Measurements from ENCODE around the gene RXFP1.

Gene RXFP1

GRCh38 chr4:158572608-158573007, 50.9 kb downstream of the RXFP1 start:
- no peak for TF ChIP-seq CTCF (IDR thresholded peaks at IDR 0.05; ENCODE audit: unreplicated experiment in 3 of 3)
- Mint-ChIP-seq H3K36me3 (ENCODE audit: low read depth) (no peaks in the 10 kb centered on the region), H3K9me3 (no peaks in the 10 kb centered on the region), H3K27ac (no peak overlapping the region), H3K27me3 (ENCODE audit: low read depth) (peaks cover 4% of the 10 kb centered on the region), H3K4me1 (no peaks in the 10 kb centered on the region), H3K4me3 (no peak overlapping the region)

GRCh38 chr4:158578476-158578875, 56.8 kb downstream of the RXFP1 start:
- Mint-ChIP-seq H3K27me3 (ENCODE audit: low read depth) (no peaks in the 10 kb centered on the region), H3K4me1 (no peaks in the 10 kb centered on the region), H3K36me3 (ENCODE audit: low read depth) (no peaks in the 10 kb centered on the region), H3K9me3 (no peaks in the 10 kb centered on the region), H3K4me3 (no peak overlapping the region), H3K27ac (no peak overlapping the region)
- no peak for TF ChIP-seq CTCF (IDR thresholded peaks at IDR 0.05; ENCODE audit: unreplicated experiment in 3 of 3)

- H3K9me3 Mint-ChIP-seq: no peaks in the 10 kb centered on the region
- H3K4me1 Mint-ChIP-seq: no peaks in the 10 kb centered on the region
- no peaks in the 10 kb centered on the region for H3K27me3 Mint-ChIP-seq (ENCODE audit: low read depth)
- H3K4me3 Mint-ChIP-seq: no peak overlapping the region
- no peak for TF ChIP-seq CTCF (IDR thresholded peaks at IDR 0.05; ENCODE audit: unreplicated experiment in 3 of 3)
- H3K27ac Mint-ChIP-seq: no peak overlapping the region
- no peaks in the 10 kb centered on the region for H3K36me3 Mint-ChIP-seq (ENCODE audit: low read depth)
Measured at GRCh38 chr4:158580064-158580463, 58.4 kb downstream of the RXFP1 start.

GRCh38 chr4:158581161-158581560, 59.5 kb downstream of the RXFP1 start:
- Mint-ChIP-seq H3K36me3 (ENCODE audit: low read depth) (no peaks in the 10 kb centered on the region), H3K4me1 (no peaks in the 10 kb centered on the region), H3K27ac (no peak overlapping the region), H3K4me3 (no peak overlapping the region), H3K27me3 (ENCODE audit: low read depth) (no peaks in the 10 kb centered on the region), H3K9me3 (no peaks in the 10 kb centered on the region)
- no peak for TF ChIP-seq CTCF (IDR thresholded peaks at IDR 0.05; ENCODE audit: unreplicated experiment in 3 of 3)

GRCh38 chr4:158586881-158587280, 65.2 kb downstream of the RXFP1 start:
- Mint-ChIP-seq H3K27me3 (ENCODE audit: low read depth) (no peaks in the 10 kb centered on the region), H3K9me3 (no peaks in the 10 kb centered on the region), H3K4me3 (no peak overlapping the region), H3K27ac (no peak overlapping the region), H3K36me3 (ENCODE audit: low read depth) (no peaks in the 10 kb centered on the region), H3K4me1 (peaks cover 9% of the 10 kb centered on the region)
- TF ChIP-seq CTCF (IDR thresholded peaks at IDR 0.05; ENCODE audit: unreplicated experiment in 3 of 3): no peak

GRCh38 chr4:158588285-158588684, 66.6 kb downstream of the RXFP1 start:
- no peak for TF ChIP-seq CTCF (IDR thresholded peaks at IDR 0.05; ENCODE audit: unreplicated experiment in 3 of 3)
- no peaks in the 10 kb centered on the region for H3K27me3 Mint-ChIP-seq (ENCODE audit: low read depth)
- H3K36me3 Mint-ChIP-seq (ENCODE audit: low read depth): no peaks in the 10 kb centered on the region
- H3K9me3 Mint-ChIP-seq: no peaks in the 10 kb centered on the region
- no peak overlapping the region for H3K4me3 Mint-ChIP-seq
- no peak overlapping the region for H3K27ac Mint-ChIP-seq
- peaks cover 9% of the 10 kb centered on the region for H3K4me1 Mint-ChIP-seq
